Activated CD8-positive, alpha-beta memory T cell treated with anti-CD3 and anti-CD28 coated beads for 48 hours (primary cell): ENCODE data around the gene KIRREL3.
"Not testable (repeated sequence)": the region's sequence is repeated elsewhere in the genome, so short reads cannot be mapped to it uniquely, and the experiment has no call there.

Experiments used
- DNase-seq, 3 experiments: peaks; one replicate each; pipeline ENCODE4 v3.0.0-alpha.2; 2020; ENCODE audit warnings: low read depth in 2 of 3, low spot score in 2 of 3

Gene KIRREL3

GRCh38 chr11:126395784-126396183 lies 604.8 kb downstream of the KIRREL3 start:
- DNase-seq, result not testable (repeated sequence)

GRCh38 chr11:126394634-126395072 lies 605.9 kb downstream of the KIRREL3 start:
- DNase-seq, result not testable (repeated sequence)

- DNase-seq, result no peak
These were observed 606.5 kb downstream of the KIRREL3 start for GRCh38 chr11:126394036-126394435.

- DNase-seq, result no peak
These were observed 607.4 kb downstream of the KIRREL3 start for GRCh38 chr11:126393143-126393542.

- DNase-seq, result no peak
These were observed 607.9 kb downstream of the KIRREL3 start for GRCh38 chr11:126392633-126393013.

- DNase-seq, result no peak
These were observed 608.5 kb downstream of the KIRREL3 start for GRCh38 chr11:126391970-126392632.

- no peak for DNase-seq
These were observed 609.1 kb downstream of the KIRREL3 start for GRCh38 chr11:126391286-126391954.

GRCh38 chr11:126390272-126390867 lies 610.2 kb downstream of the KIRREL3 start:
- no peak for DNase-seq

GRCh38 chr11:126387857-126388256 lies 612.7 kb downstream of the KIRREL3 start:
- no peak for DNase-seq

- not testable (repeated sequence) for DNase-seq
These were observed 613.9 kb downstream of the KIRREL3 start for GRCh38 chr11:126386729-126387071.

- DNase-seq, result no peak
These were observed 614.4 kb downstream of the KIRREL3 start for GRCh38 chr11:126385991-126386728.

GRCh38 chr11:126384449-126385070 lies 616.0 kb downstream of the KIRREL3 start:
- no peak for DNase-seq

- no peak for DNase-seq
These were observed 616.9 kb downstream of the KIRREL3 start for GRCh38 chr11:126383339-126384335.

GRCh38 chr11:126382641-126383040 lies 617.9 kb downstream of the KIRREL3 start:
- DNase-seq, result not testable (repeated sequence)

GRCh38 chr11:126381960-126382359 lies 618.6 kb downstream of the KIRREL3 start:
- not testable (repeated sequence) for DNase-seq

GRCh38 chr11:126380909-126381308 lies 619.7 kb downstream of the KIRREL3 start:
- DNase-seq, result no peak

GRCh38 chr11:126378763-126379162 lies 621.8 kb downstream of the KIRREL3 start:
- DNase-seq, result no peak

GRCh38 chr11:126375726-126376125 lies 624.8 kb downstream of the KIRREL3 start:
- DNase-seq, result no peak

GRCh38 chr11:126374562-126375300 lies 625.8 kb downstream of the KIRREL3 start:
- DNase-seq, result not testable (repeated sequence)
